ENCODE measurements around the gene CCDC6.
"Not testable (repeated sequence)": the region's sequence is repeated elsewhere in the genome, so short reads cannot be mapped to it uniquely, and the experiment has no call there.

Gene CCDC6

DNA sequence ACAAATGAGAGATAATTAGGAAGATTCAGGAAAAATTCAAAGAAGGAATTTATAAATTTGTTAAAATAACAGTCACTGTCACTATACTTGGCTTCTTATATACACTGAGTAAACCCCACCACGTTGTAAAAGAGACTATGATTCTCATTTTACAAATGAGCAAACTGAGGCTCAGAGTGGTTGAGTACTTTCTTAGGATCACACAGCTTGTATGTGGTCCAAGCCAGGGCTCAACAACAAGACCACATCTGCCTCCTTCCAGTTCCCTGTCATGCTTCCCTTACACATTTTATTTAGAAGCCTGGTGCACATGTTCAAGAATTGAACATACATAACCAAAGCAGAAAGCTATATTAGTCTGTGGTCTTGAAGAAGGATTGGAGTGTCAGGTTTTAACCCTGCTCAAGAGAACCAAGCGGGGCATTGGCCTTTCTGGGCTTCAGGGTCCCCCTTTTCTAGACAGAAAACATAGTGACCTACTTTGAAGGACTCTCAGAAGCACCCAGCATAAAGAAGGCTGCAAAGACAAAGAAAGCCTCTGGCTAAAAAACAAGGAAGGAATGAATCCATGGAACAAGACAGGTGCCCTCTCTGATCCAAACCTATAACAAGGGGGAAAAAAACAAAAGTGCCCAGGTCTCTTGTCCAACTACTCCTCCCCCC is 153.9 kb downstream of the CCDC6 start:
- no peak for DNase-seq

DNA sequence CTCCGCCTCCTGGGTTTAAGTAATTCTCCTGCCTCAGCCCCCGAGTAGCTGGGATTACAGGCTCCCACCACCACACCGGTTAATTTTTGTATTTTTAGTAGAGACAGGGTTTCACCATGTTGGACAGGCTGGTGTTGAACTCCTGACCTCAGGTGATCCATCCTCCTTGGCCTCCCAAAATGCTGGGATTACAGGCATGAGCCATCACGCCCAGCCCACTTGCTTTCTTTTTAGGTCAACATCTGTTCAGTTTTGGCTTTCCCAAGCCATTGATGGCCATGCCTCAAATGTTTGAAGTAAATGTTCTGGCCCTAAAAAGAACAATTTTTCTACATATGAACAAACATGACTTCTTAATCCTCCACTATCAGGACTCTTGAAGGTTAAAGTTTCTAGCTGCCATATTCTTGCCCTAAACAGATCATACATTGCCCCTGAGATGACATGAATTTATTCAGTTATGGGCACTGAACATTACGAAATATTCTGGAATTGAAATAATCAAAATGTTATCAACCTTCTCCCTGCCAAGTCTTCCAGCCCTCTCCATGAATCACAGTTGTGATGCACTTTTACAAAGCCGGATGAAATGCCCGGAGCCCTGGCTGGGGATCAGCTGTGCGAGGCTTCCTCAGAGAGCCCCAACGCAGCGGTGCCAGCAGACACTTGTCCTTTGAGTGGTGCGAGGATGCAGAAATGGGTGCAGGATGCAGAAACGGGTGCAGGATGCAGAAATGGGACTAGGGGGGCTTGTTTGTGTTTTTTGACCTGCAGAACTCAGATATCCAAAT is 156.0 kb downstream of the CCDC6 start:
- DNase-seq = no peak

DNA sequence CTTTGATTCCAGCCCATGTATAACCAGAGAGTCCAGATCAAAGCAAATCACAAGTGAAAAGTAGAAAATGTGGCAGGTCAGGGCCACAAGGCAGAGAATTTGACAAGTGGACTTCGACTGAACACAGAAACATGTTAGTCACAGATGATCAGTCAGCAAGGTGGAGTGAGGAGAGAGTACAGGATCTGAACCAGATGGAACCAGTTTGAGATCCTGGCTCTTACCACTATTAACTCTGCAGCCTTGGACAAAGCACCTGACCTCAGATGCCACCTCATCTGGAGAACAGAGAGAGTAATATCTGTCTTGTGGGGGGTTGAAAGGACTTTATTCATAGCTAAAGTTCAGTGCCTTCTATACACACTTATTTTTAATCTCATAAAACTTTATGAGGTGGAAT is 157.5 kb downstream of the CCDC6 start:
- no peak for DNase-seq

DNA sequence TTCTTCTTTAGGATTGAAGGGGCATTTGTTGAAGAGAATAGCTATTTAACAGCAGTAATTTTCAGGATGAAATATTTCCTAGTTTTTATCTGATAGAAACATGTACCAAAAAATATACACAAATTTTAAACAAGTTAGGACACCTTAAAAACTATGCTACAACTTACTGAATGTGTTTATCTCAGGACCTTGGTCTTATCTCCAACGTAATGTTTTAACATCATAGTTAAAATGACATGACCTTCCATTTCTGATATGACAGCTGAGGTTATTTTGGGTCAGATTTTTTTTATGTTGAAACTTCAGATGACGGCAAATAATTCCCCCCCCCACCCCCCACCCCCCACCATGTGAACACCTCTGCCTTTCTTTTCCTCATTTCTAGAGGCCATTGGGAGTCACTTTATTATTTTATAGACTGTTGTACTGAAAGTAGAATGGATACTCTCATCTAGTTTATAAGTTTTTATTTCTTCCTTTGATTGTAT is 161.1 kb downstream of the CCDC6 start:
- DNase-seq = no peak

DNA sequence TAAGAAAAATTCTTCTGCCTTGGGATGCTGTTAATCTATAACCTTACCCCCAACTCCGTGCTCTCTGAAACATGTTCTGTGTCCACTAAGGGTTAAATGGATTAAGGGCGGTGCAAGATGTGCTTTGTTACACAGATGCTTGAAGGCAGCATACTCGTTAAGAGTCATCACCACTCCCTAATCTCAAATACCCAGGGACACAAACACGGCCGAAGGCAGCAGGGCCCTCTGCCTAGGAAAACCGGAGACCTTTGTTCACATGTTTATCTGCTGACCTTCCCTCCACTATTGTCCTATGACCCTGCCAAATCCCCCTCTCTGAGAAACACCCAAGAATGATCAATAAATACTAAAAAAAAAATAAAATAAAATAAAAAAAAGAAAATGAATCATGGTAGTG is 161.6 kb downstream of the CCDC6 start:
- not testable (repeated sequence) for DNase-seq

DNA sequence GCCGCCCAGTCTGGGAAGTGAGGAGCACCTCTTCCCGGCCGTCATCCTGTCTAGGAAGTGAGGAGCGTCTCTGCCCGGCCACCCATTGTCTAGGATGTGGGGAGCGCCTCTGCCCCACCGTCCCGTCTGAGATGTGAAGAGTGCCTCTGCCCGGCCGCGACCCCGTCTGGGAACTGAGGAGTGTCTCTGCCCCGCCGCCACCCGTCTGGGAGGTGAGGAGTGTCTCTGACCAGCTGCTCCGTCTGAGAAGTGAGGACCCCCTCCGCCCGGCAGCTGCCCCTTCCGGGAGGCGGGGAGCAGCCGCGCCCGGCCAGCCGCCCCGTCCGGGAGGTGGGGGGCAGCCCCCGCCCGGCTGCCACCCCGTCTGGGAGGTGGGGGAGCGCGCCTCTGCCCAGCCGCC is 162.2 kb downstream of the CCDC6 start:
- DNase-seq = not testable (repeated sequence)

DNA sequence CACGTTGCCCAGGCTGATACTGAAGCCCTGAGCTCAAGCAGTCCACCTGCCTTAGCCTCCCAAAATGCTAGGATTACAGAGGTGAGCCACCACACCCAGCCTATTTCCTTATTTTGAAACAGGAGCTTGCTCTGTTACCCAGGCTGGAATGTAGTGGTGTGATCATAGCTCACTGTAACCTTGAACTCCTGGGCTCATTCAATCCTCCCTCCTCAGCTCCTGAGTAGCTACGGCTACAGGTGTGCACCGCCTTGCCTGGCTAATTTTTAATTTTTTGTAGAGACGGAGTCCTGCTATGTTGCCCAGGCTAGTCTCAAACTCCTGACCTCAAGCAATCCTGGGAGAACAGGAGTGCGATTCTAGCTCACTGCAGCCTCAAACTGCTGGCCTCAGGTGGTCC is 164.8 kb downstream of the CCDC6 start:
- DNase-seq = no peak

DNA sequence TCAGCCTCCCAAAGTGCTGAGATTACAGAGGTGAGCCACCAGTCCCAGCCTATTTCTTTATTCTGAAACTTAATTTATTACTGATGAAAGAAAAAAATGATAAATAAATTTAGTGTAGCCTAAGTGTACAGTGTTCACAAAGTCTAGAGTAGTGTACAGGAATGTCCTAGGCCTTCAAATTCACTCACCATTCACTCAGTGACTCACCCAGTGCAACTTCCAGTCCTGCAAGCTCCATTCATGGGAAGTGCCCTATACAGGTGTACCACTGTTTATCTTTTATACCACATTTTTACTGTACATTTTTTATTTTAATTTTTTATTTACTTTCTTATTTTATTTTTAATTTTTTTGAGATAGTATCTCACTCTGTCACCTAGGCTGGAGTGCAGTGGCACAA is 165.3 kb downstream of the CCDC6 start:
- DNase-seq = no peak
